DMS53 treated with DMSO at 0.1 percent for 48 hours (cell line): ENCODE measurements around the gene MTARC2.
A peak's percentile ranks its signal among the peaks of the same experiment; 100 is the strongest.

Source experiments
- DNase-seq: peaks from one replicate; lab custom pipeline; 2025; ENCODE audit not compliant: unreplicated experiment; lab: John Stamatoyannopoulos, UW

The MTARC2 gene

DNA sequence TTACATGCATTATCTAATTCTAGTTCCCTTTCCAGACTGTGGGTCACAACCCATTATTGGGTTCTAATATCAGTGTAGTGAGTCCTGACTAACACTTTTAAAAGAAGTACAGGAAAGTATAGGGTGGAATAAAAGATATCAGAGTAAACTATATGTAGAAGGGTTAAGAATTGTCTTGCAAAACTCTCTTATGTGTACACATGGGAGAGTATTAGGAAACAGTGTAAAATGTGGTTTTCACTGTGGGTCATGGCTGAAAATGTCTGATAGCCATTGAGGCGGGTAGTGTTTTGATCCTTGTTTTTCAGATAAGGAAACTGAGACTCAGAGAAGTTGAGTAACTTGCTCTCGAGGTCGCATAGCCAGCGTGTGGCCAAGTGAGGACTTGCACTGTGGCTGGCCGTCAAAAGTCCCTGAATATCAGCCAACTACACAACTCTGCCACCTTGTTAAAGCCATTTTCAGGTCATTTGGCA is 20.0 kb downstream of the MTARC2 start:
- DNase-seq, result no peak

DNA sequence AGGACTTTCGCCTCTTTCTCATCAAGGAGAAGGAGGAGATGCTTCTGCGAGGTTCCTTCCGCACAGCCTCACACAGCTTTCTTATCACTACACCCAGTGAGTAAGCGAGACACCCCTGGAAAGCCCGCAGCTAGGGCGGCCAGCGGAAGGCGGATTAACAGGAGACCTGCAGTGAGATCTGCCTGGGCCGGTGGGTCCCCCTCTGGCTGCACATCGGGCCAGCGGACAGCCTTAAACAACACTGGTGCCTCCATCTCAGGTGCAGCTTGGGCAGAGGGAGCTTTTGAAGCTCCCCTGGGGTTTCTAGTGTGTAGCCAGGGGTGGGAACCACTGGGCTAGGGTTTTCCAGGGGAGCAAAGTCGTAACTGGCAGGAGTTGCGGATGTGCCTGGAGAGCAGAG is 21.1 kb downstream of the MTARC2 start:
- no peak for DNase-seq

- DNase-seq, result no peak
Observed at GRCh38 chr1:220770245-220770913, 22.3 kb downstream of the MTARC2 start.

DNA sequence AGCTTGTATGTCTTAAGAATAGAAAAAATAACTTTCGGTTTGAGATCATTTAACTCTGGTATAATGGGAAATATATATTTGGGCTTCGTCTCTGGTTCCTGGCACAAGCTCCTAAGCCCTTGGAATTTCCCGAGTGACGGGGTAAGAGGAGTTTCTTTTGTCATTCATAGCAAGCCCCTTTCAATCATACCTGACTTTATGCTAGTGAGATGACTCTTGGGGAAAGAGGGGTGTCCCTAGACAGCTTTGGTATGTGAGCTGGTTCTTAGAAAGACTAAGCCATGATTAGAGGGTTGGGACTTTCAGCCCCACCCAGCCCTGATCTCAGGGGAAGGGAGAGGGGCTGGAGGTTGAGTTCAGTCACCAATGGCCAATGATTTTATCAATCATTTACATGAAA is 24.7 kb downstream of the MTARC2 start:
- no peak for DNase-seq

- peak; percentile 29 for DNase-seq
Observed at GRCh38 chr1:220775240-220775853, 27.2 kb downstream of the MTARC2 start.

GRCh38 chr1:220776254-220776653 is 28.1 kb downstream of the MTARC2 start:
- DNase-seq, result no peak

GRCh38 chr1:220776720-220777326 is 28.7 kb downstream of the MTARC2 start:
- DNase-seq, result peak; percentile 77

- no peak for DNase-seq
Observed at GRCh38 chr1:220783453-220783852, 35.3 kb downstream of the MTARC2 start.

GRCh38 chr1:220784751-220785150 is 36.6 kb downstream of the MTARC2 start:
- DNase-seq, result no peak

DNA sequence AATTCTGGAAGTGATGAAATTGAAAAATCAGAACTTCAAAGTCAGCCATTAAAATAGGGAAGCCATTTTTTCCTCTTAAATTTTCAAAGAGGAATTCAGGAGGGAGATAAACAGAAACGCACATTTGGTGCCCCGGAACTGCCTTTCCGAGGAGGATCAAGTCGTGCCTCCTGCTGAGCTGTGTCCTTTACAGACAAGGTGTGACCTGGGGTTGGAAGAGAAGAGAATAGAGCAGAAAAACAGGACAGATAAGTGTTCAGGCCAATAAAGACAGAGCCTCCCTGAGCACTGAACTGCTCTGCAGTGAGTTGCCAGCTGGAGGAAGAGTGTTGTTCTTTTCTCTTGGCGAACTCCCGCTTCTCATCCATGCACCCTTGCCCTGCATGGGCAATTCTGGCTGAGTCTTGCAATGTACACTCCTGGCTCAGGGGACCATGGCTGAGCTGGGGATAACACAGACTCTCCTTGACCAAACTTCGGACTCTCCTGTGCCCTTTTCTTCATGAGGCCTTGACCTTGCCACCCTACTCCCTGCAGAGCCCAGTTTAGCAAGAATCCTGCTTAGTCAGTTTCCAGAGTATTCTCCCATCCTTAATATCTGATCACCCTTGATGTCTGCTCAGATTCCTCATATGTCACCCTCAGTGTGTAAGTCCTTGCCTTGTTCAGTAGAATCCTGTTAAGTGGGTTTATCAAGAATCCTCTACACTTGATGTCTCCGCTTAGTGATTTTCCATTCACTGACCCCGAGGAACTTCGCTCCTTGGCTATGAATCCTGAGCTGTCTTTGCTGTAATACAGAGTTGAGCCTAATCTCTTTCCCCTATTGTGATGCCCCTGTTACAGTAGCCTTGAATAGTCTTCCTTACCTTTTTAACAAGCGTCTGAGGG is 37.3 kb downstream of the MTARC2 start:
- DNase-seq, result no peak

- DNase-seq, result no peak
Observed at GRCh38 chr1:220786057-220786336, 37.9 kb downstream of the MTARC2 start.

DNA sequence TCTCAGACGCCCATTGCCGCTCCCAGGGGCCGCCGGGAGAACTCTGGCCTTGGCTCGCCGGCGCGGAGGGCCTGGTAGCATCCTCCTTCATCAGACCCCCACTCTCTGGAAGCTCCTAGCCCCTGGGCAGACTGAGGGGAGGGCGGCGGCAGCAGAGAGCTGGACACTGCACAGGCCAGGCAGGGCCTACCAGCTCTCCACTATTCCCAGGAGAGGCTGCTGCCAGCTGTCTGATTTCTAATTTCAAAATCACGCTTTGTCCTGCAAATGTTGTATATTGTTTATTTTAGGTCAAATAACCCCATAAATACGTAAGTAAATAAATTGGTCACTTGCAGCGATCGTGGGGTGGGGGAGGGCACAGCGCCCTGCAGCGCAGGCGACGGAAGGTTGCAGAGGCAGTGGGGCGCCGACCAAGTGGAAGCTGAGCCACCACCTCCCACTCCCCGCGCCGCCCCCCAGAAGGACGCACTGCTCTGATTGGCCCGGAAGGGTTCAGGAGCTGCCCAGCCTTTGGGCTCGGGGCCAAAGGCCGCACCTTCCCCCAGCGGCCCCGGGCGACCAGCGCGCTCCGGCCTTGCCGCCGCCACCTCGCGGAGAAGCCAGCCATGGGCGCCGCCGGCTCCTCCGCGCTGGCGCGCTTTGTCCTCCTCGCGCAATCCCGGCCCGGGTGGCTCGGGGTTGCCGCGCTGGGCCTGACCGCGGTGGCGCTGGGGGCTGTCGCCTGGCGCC is 38.4 kb downstream of the MTARC2 start, which contains the start of gene MTARC1:
Gene MTARC1, plus strand, starts transcription at position 577 of the 732 bp plus-strand sequence. Its CDS starts 32 bp downstream, at position 609.
- peak; percentile 80 for DNase-seq

DNA sequence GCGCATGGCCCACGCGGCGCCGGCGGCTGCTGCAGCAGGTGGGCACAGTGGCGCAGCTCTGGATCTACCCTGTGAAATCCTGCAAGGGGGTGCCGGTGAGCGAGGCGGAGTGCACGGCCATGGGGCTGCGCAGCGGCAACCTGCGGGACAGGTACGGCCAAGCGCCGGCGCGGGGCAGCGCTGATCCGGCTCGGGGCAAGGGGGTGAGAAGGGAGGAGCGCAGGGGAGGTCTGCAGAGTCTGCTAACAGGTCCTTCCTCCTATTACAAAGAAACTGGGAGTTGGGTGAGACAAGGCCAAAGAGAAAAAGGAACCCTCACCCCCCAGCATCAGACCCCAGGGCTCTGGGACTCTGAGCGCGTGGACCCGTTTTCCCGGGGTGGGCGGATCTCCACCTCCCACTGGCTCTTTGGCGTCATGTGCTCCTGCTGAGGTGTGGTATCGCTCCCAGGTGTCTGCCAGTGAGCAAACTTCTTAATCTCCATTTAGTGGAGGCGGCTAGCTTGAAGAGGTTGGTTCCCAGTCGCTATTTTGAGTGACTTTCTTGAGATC is 39.0 kb downstream of the MTARC2 start:
- DNase-seq, result peak; percentile 75

DNA sequence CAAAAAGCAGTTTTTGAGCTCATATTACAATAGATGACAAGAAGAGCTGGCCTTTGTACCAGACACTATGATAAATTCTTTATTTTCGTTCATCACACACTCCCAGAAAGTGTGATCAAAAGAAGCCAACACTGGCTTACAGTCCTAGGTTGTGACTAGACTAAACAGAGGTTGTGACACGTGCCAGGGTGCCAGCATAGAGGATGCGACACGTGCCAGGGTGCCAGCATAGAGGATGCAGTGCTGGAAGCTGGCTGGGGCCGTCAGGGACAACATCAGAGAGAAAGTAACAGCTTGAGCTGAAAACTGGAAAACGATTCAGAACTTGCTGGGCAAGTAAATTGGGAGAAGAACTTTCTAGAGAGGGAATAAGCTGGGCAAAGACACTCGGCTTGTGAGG is 40.8 kb downstream of the MTARC2 start:
- DNase-seq, result no peak

DNA sequence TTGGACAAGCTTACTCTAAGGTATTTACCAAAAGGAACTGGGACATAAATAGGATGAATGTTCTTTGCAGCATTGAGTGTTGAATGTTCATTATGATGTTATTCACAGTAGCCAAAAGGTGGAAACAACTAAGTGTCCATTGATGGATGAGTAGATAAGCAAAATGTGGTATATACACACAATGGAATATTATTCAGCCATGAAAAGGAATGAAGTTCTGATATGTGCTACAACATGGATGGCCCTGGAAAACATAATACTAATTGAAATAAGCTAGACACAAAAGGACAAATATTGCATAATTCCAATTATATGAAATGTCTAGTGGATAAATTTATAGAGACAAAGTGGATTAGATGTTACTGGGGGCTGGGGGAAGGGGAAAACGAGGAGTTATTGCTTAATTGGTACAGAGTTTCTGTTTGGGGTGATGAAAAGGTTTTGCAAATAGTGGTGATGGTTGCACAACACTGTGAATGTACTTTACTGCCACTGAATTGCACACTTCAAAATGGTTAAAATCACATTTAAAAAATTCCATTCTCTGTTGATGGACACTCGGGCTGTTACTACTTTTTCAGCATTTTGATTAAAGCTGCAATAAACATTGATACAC is 41.5 kb downstream of the MTARC2 start:
- no peak for DNase-seq

GRCh38 chr1:220791285-220791684 is 43.2 kb downstream of the MTARC2 start:
- no peak for DNase-seq

- no peak for DNase-seq
Observed at GRCh38 chr1:220791956-220792355, 43.8 kb downstream of the MTARC2 start.

DNA sequence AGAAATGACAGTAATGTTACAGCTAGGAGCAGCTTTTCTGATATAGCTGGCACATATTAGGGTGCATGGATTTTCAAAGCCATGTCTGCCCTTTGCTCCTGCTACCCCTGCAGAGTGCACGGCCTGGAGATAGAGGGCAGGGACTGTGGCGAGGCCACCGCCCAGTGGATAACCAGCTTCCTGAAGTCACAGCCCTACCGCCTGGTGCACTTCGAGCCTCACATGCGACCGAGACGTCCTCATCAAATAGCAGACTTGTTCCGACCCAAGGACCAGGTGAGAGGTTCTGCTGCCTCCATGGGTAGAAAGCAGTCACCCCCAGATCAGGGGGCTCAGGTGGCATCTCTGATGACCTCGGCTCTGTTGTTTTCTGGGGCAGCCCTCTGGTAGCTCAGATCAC is 48.4 kb downstream of the MTARC2 start:
- DNase-seq, result no peak

DNA sequence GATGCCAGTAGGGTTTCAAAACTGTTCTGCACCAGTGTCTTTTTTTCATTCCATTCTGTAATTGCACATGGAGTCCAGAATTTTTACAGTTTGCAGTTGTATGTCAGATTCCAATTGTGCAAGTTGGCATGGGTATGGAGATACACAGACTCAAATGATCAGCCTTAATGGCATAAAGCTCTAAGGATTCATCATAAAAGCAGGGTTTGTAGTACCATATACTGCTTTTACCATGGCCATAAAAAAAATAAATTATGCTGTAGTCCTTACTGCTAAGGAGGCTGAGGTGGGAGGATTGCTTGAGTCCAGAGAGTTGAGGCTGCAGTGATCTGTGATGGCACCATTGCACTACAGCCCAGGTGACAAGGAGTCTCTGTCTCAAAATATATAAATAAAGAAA is 48.9 kb downstream of the MTARC2 start:
- DNase-seq, result no peak

- no peak for DNase-seq
Observed at GRCh38 chr1:220797553-220797952, 49.4 kb downstream of the MTARC2 start.
